Small intestine (tissue), 7 donors: ENCODE data around the gene HMCN2. TPM values are rescaled to one million over a fixed set of nuclear protein-coding genes. Genes with fewer than 3 reads are reported as not detected.
"Not testable (repeated sequence)": the region's sequence is repeated elsewhere in the genome, so short reads cannot be mapped to it uniquely, and the experiment has no call there.

ENCODE experiments used
- DNase-seq, 2 donors: peaks; one replicate each; pipeline versions ENCODE4 v3.0.0 to v3.0.0-alpha.2; 2013
- FAIRE-seq: peaks from 2 replicates; lab custom pipeline; 2012; peaks lifted over from hg19 to GRCh38; lab: Jason Lieb, UNC
- H3K27ac ChIP-seq, 3 donors: one replicate each; pipeline ENCODE4 v1.5.1; 2013; ENCODE audit warnings: low read length in 2 of 3, mild to moderate bottlenecking in 2 of 3, control low read depth in 1 of 3, inconsistent platforms in 1 of 3, low read depth in 1 of 3, moderate library complexity in 1 of 3
- H3K27me3 ChIP-seq, 3 donors: one replicate each; pipeline ENCODE4 v1.6.1; 2013; ENCODE audit warnings: low read length in 3 of 3, inconsistent platforms in 1 of 3; ENCODE audit not compliant: control insufficient read depth in 3 of 3, insufficient read depth in 3 of 3
- H3K36me3 ChIP-seq, 3 donors: one replicate each; pipeline ENCODE4 v1.6.1; 2013; ENCODE audit warnings: low read length in 3 of 3, inconsistent platforms in 1 of 3, low read depth in 1 of 3, mild to moderate bottlenecking in 1 of 3, moderate library complexity in 1 of 3; ENCODE audit not compliant: control insufficient read depth in 3 of 3, insufficient read depth in 2 of 3
- H3K4me1 ChIP-seq, 3 donors: one replicate each; pipeline ENCODE4 v1.6.1; 2013; ENCODE audit warnings: low read length in 2 of 3, inconsistent platforms in 1 of 3, low read depth in 1 of 3, mild to moderate bottlenecking in 1 of 3, moderate library complexity in 1 of 3; ENCODE audit not compliant: control insufficient read depth in 3 of 3, insufficient read depth in 2 of 3
- H3K4me3 ChIP-seq, 3 donors: one replicate each; pipeline ENCODE4 v1.5.1; 2013; ENCODE audit warnings: low read length in 3 of 3, control low read depth in 1 of 3, inconsistent platforms in 1 of 3, low read depth in 1 of 3, mild to moderate bottlenecking in 1 of 3, moderate library complexity in 1 of 3
- H3K9me3 ChIP-seq, 2 donors: one replicate each; pipeline ENCODE4 v1.6.1; 2013; ENCODE audit warnings: low read depth in 1 of 2, low read length in 1 of 2; ENCODE audit not compliant: control insufficient read depth in 2 of 2, insufficient read depth in 1 of 2
- WGBS, 3 donors: extraction: QIAGEN DNeasy Blood & Tissue Kit; methylation state at CpG; one replicate each; pipeline ENCODE4 v1.1.7; 2013; 5-methylcytosine and 5-hydroxymethylcytosine counted together
- polyA plus RNA-seq, 4 donors: library from polyadenylated mRNA; stranded (reverse) in 3 of 4; unstranded in 1 of 4; fragments of 200-250 nt in 3 of 4; fragments of 120-200 nt in 1 of 4; gene quantifications; one replicate each; pipeline versions ENCODE4 v1.2.1 to v1.2.3, GENCODE V29; 2013
- donor health status: healthy with polysubstance abuse.
- donor health status: control.
- donor health status: control.
- donor health status: Bipolar disorder and iron deficiency.
- donor health status: healthy.

The HMCN2 gene
- polyA plus RNA-seq, 4 donors, result 1.1 to 19.4 (median 10.6) TPM; not detected in 1

DNA sequence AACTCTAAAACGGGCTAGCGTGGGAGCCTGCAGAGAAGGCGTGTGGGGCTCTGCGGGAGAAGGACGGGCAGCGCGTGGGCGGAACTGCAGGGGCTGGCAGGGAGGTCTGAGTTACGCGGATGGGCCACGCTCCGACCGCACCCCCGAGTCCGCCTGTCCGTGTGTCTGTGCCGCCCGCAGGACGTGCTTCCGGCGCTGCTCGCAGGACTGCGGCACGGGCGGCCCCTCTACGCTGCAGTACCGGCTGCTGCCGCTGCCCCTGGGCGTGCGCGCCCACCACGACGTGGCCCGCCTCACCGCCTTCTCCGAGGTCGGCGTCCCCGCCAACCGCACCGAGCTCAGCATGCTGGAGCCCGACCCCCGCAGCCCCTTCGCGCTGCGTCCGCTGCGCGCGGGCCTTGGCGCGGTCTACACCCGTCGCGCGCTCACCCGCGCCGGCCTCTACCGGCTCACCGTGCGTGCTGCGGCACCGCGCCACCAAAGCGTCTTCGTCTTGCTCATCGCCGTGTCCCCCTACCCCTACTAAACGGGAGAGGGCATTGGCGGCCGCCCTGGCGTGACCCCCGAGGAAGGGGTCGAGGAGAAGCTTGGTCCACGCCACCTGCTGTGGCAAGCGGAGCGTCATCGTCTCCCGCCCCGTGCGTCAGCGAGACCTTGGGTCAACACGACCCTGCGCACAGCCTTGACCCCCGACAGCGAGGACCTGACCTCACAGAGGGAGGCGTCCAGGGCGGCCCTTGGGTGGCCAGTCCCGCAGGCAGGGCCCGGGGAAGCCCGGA, 167.8 kb downstream of the HMCN2 start:
- 5 to 9% (median 9%) methylated on average over 78 to 92 of the region's 92 CpGs for WGBS, 3 donors
- H3K27ac ChIP-seq, result no peak overlapping the region
- FAIRE-seq (no peak), DNase-seq (peak in 1 of 2 donors; percentile 84)
- peaks cover 0 to 29% (median 0%) of the 10 kb centered on the region in 3 donors for H3K36me3 ChIP-seq
- H3K9me3 ChIP-seq, result peaks cover 0 to 17% of the 10 kb centered on the region in 2 donors
- H3K4me3 ChIP-seq, result peak overlapping the region in 2 of 3 donors; percentile 12 to 32
- peaks cover 4 to 16% (median 5%) of the 10 kb centered on the region in 3 donors for H3K27me3 ChIP-seq
- H3K4me1 ChIP-seq, result peaks cover 0 to 13% (median 0%) of the 10 kb centered on the region in 3 donors

DNA sequence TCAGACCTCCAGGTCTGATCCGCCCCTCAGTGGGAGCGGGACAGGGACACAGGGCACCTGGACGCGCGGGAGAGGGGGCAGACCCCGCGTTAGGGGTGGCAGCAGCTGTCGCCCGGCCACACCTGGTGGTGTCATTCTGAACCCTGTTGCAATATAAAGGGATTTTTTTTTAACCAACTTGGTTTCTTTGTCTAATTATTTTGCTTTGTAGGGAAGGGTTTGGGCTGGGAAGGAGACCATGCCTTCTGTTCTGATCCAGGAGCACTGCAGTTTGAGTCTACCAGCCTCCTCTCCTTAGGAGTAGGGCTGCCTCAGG, 168.3 kb downstream of the HMCN2 start:
- WGBS, 3 donors, result 19 to 51% (median 25%) methylated on average over 9 of the region's 9 CpGs
- H3K4me3 ChIP-seq, result peak overlapping the region in 1 of 3 donors; percentile 12
- H3K36me3 ChIP-seq, result peaks cover 0 to 24% (median 0%) of the 10 kb centered on the region in 3 donors
- H3K9me3 ChIP-seq, result peaks cover 0 to 17% of the 10 kb centered on the region in 2 donors
- DNase-seq (no peak), FAIRE-seq (no peak)
- peaks cover 0 to 13% (median 0%) of the 10 kb centered on the region in 3 donors for H3K4me1 ChIP-seq
- peaks cover 4 to 16% (median 5%) of the 10 kb centered on the region in 3 donors for H3K27me3 ChIP-seq
- H3K27ac ChIP-seq, result no peak overlapping the region

GRCh38 chr9:130434656-130435055, 169.1 kb downstream of the HMCN2 start:
- not testable (repeated sequence) for DNase-seq, FAIRE-seq, H3K4me3 ChIP-seq, H3K27ac ChIP-seq
- 86 to 94% (median 92%) methylated on average over 5 of the region's 5 CpGs for WGBS, 3 donors
- peaks cover 0 to 16% (median 0%) of the 10 kb centered on the region in 3 donors for H3K36me3 ChIP-seq
- peaks cover 0 to 13% (median 0%) of the 10 kb centered on the region in 3 donors for H3K4me1 ChIP-seq
- H3K27me3 ChIP-seq, result peaks cover 4 to 16% (median 5%) of the 10 kb centered on the region in 3 donors
- peaks cover 0 to 14% of the 10 kb centered on the region in 2 donors for H3K9me3 ChIP-seq

GRCh38 chr9:130437011-130437789, 171.6 kb downstream of the HMCN2 start:
- peaks cover 0 to 9% of the 10 kb centered on the region in 2 donors for H3K9me3 ChIP-seq
- WGBS, 3 donors, result 75 to 80% (median 77%) methylated on average over 15 of the region's 15 CpGs
- no peak overlapping the region for H3K27ac ChIP-seq
- DNase-seq (no peak), FAIRE-seq (no peak)
- H3K4me1 ChIP-seq, result peaks cover 0 to 13% (median 0%) of the 10 kb centered on the region in 3 donors
- H3K27me3 ChIP-seq, result peaks cover 4 to 16% (median 5%) of the 10 kb centered on the region in 3 donors
- H3K36me3 ChIP-seq, result no peaks in the 10 kb centered on the region
- H3K4me3 ChIP-seq, result no peak overlapping the region

GRCh38 chr9:130438382-130438981, 172.9 kb downstream of the HMCN2 start:
- Histone ChIP-seq H3K27ac (no peak overlapping the region), H3K27me3 (peaks cover 0 to 9% (median 3%) of the 10 kb centered on the region in 3 donors), H3K4me1 (peaks cover 0 to 7% (median 0%) of the 10 kb centered on the region in 3 donors), H3K9me3 (peaks cover 0 to 11% of the 10 kb centered on the region in 2 donors), H3K4me3 (no peak overlapping the region), H3K36me3 (no peaks in the 10 kb centered on the region)
- FAIRE-seq (no peak), DNase-seq (no peak)
- WGBS, 3 donors, result 75 to 83% (median 77%) methylated on average over 6 of the region's 6 CpGs

DNA sequence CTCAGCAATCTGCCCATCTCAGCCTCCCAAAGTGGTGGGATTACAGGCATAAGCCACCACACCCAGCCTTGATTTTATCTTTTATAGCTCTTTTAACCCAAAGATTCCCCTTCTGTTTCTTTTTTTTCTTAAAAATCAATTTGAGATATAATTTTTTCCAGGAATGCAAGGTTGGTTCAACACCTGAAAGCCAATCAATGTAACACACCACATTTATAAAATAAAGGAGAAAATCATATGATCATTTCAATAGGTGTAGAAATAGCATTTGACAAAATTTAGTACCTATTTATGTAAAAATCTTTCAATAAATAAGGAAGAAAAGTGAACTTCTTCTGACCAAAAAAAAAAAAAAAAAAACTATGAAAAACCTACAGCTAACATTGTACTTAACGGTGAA, 175.5 kb downstream of the HMCN2 start:
- peaks cover 0 to 12% (median 0%) of the 10 kb centered on the region in 3 donors for H3K4me1 ChIP-seq
- H3K36me3 ChIP-seq, result peaks cover 0 to 1% (median 0%) of the 10 kb centered on the region in 3 donors
- H3K27me3 ChIP-seq, result no peaks in the 10 kb centered on the region
- H3K27ac ChIP-seq, result no peak overlapping the region
- FAIRE-seq (no peak), DNase-seq (no peak)
- peaks cover 0 to 11% of the 10 kb centered on the region in 2 donors for H3K9me3 ChIP-seq
- no peak overlapping the region for H3K4me3 ChIP-seq
- WGBS, 3 donors, result 91 to 100% (median 100%) methylated on average over 1 of the region's 1 CpG

DNA sequence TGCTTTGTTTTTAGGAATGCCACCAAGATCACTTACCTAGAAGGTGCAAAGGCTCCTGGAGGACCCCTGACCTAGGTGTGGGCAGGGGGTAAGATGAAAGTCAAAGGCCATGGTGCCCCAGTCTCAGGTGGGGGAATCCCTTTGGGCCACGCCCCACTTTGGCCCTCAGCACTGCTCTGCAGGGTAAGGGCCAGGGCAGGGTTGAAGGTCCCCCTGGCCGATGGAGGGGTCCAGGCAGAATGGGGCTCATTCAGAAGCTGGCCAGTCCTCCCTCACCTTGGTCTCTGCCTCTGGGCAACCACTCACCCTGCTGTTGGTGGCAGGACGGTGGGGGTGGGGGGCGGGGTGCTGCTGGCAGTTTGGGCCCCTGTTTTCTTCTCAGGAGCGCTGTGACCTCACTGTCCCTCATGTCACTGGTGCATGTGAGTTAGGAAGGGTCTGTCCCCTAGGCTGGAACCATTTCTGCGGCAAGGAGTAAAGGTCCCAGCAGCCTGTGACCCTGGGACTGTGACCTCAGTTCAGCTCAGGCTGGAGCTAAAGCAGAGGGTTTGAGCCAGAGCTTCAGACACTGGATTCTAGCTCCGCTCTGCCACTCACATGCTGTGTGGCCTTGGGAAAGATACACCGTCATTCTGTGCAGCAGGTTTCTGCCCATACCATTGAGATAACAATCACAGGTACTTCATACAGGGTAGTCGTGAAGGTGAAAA, 177.3 kb downstream of the HMCN2 start:
- no peaks in the 10 kb centered on the region for H3K27me3 ChIP-seq
- no peak for FAIRE-seq
- no peak overlapping the region for H3K27ac ChIP-seq
- DNase-seq, result no peak
- peaks cover 0 to 19% (median 0%) of the 10 kb centered on the region in 3 donors for H3K36me3 ChIP-seq
- WGBS, 3 donors, result 83 to 86% (median 86%) methylated on average over 7 to 9 of the region's 9 CpGs
- H3K9me3 ChIP-seq, result peaks cover 0 to 11% of the 10 kb centered on the region in 2 donors
- no peak overlapping the region for H3K4me3 ChIP-seq
- H3K4me1 ChIP-seq, result peaks cover 0 to 30% (median 7%) of the 10 kb centered on the region in 3 donors
